ENCODE measurements around the gene ALAS1.

GRCh38 chr3:52202384-52203077 is 4.6 kb downstream of the ALAS1 start:
- TF ChIP-seq POLR2AphosphoS5 (IDR thresholded peaks at IDR 0.05; ENCODE audit: low read depth, low read length) (no peak), SPI1 (IDR thresholded peaks at IDR 0.05; ENCODE audit: low read depth, low read length) (no peak), POLR2A (IDR thresholded peaks at IDR 0.05; ENCODE audit: low read depth, low read length) (no peak), TAF1 (IDR thresholded peaks at IDR 0.05; ENCODE audit: low read depth, low read length) (no peak), POU2F2 (IDR thresholded peaks at IDR 0.05; ENCODE audit: low read depth, low read length) (no peak)
